ENCODE measurements around the gene FAM161B. TPM values are rescaled to one million over a fixed set of nuclear protein-coding genes. Genes with fewer than 3 reads are reported as not detected.
A peak's percentile ranks its signal among the peaks of the same experiment; 100 is the strongest.

FAM161B gene
- total RNA-seq (1 to 10 TPM; 2.8 to 4.6 (median 3.4) TPM), polyA plus RNA-seq (1 to 10 TPM; 1.8 TPM)
- long read RNA-seq, donor 1 = 0 reads
- long read RNA-seq, donor 2 = 0 reads

- 0% methylated on average over 43 to 70 of the region's 70 CpGs for WGBS, 5 donors
- Histone ChIP-seq H3K4me3 (peak within 1 kb of the TSS; percentile 77 to 96 (median 82)), H3K4me1 (peaks cover 8 to 32% (median 16%) of the 10 kb centered on the region in 6 donors), H3K9me3 (no peaks in the 10 kb centered on the region), H3K27ac (peak within 1 kb of the TSS; percentile 88 to 95 (median 92)), H3K27me3 (replicated peaks in 1 of 7) (no peaks in the 10 kb centered on the region), H3K36me3 (peaks cover 0 to 34% (median 20%) of the 10 kb centered on the region in 6 donors)
- peak; percentile 96 for DNase-seq
- intact Hi-C loops (cut with DNase I; ENCODE audit: low total_unique reads) = no loop called here
- TF ChIP-seq POLR2A (IDR thresholded peaks at IDR 0.05) (peak; percentile 41 to 76 (median 55)), CTCF (IDR thresholded peaks at IDR 0.05 in 8 of 11, conservative IDR thresholded peaks at IDR 0.05 in 3 of 11) (peak in 5 of 11 experiments; percentile 5 to 36 (median 25)), POLR2AphosphoS5 (IDR thresholded peaks at IDR 0.05) (peak; percentile 94 to 97 (median 97))
These were observed at the start of gene FAM161B, which contains the start of gene COQ6 for GRCh38 chr14:73949752-73950734. TSS of gene FAM161B (minus strand) at chr14:73950094. CDS start at chr14:73950026, 68 bp downstream. TSS of gene COQ6 (plus strand) at chr14:73950302. CDS start at chr14:73950333, 31 bp downstream.

GRCh38 chr14:73998726-73999125, 48.8 kb upstream of the FAM161B start:
- intact Hi-C loops (cut with DNase I; ENCODE audit: low total_unique reads) = no loop called here
- 86 to 93% (median 92%) methylated on average over 2 of the region's 2 CpGs for WGBS, 5 donors
- no peaks in the 10 kb centered on the region for H3K4me1 ChIP-seq

GRCh38 chr14:73997944-73998447, 48.1 kb upstream of the FAM161B start:
- H3K4me3 ChIP-seq = no peak overlapping the region
- no peaks in the 10 kb centered on the region for H3K27me3 ChIP-seq (replicated peaks in 1 of 7)
- no peaks in the 10 kb centered on the region for H3K9me3 ChIP-seq
- no peaks in the 10 kb centered on the region for H3K4me1 ChIP-seq
- no peak for TF ChIP-seq CTCF (IDR thresholded peaks at IDR 0.05 in 8 of 11, conservative IDR thresholded peaks at IDR 0.05 in 3 of 11)
- TF ChIP-seq POLR2A (IDR thresholded peaks at IDR 0.05) = no peak
- TF ChIP-seq POLR2AphosphoS5 (IDR thresholded peaks at IDR 0.05) = no peak
- intact Hi-C loops (cut with DNase I; ENCODE audit: low total_unique reads) = no loop called here
- no peak overlapping the region for H3K27ac ChIP-seq
- H3K36me3 ChIP-seq = peaks cover 0 to 47% (median 4%) of the 10 kb centered on the region in 6 donors
- 86 to 94% (median 92%) methylated on average over 7 of the region's 7 CpGs for WGBS, 5 donors
- no peak for DNase-seq

More at GRCh38 chr14:73998726-73999125, 48.8 kb upstream of the FAM161B start:
- DNase-seq = no peak
- no peak for TF ChIP-seq POLR2A (IDR thresholded peaks at IDR 0.05)
- no peak for TF ChIP-seq CTCF (IDR thresholded peaks at IDR 0.05 in 8 of 11, conservative IDR thresholded peaks at IDR 0.05 in 3 of 11)
- TF ChIP-seq POLR2AphosphoS5 (IDR thresholded peaks at IDR 0.05) = no peak
- Histone ChIP-seq H3K9me3 (no peaks in the 10 kb centered on the region), H3K36me3 (peaks cover 0 to 53% (median 4%) of the 10 kb centered on the region in 6 donors), H3K27ac (no peak overlapping the region), H3K4me3 (no peak overlapping the region), H3K27me3 (replicated peaks in 1 of 7) (no peaks in the 10 kb centered on the region)
